ENCODE measurements around the gene PUS1.

PUS1 gene

DNA sequence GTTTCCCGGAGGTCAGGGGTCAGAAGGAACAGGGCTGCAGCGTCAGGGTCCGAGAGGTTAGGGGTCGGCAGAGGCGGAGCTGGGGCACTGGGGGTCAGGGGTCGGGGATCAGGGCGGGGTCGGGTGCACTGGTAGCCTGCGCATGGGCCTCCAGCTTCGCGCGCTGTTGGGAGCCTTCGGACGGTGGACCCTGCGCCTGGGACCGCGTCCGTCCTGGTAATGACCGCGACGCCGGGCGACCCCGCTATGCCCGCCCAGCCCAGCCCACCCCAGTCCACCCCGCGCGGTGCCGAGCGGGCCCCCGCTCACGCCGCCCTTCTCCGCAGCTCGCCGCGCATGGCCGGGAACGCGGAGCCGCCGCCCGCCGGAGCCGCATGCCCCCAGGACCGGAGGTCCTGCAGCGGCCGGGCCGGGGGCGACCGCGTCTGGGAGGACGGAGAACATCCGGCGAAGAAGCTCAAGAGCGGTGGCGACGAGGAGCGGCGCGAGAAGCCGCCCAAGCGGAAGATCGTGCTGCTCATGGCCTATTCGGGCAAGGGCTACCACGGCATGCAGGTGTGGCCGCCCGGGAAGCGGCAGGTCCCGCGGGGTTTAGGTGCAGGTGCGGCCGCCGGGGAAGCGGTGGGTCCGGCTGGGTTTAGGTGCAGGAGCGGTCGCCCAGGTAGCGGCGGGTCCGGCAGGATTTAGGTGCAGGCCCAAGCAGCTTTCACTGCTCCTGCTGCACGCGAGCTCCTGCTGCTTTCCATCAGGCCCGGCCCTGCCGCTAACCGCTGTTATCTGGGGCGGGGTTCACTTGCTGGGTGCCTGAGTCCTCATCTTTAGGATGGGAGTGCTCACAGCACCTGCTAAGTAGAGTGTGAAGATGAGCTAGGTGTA is 743 bp downstream of the PUS1 start:
- DNase-seq (ENCODE audit: low read depth): peak; percentile 72
- peak overlapping the region; percentile 76 for H3K4me3 ChIP-seq (ENCODE audit: low read depth, low read length)
- no peak for TF ChIP-seq MYC (IDR thresholded peaks at IDR 0.05; ENCODE audit: low read depth, low read length)
- no peak for TF ChIP-seq CTCF (IDR thresholded peaks at IDR 0.05; ENCODE audit: low read depth, low read length)
- TF ChIP-seq MAX (IDR thresholded peaks at IDR 0.05; ENCODE audit: low read depth, low read length): no peak
- TF ChIP-seq POLR2A (IDR thresholded peaks at IDR 0.05; ENCODE audit: extremely low read depth, insufficient read length): no peak

- peak overlapping the region; percentile 76 for H3K4me3 ChIP-seq (ENCODE audit: low read depth, low read length)
- no peak for DNase-seq (ENCODE audit: low read depth)
- TF ChIP-seq POLR2A (IDR thresholded peaks at IDR 0.05; ENCODE audit: extremely low read depth, insufficient read length) (no peak), MYC (IDR thresholded peaks at IDR 0.05; ENCODE audit: low read depth, low read length) (no peak), CTCF (IDR thresholded peaks at IDR 0.05; ENCODE audit: low read depth, low read length) (no peak), MAX (IDR thresholded peaks at IDR 0.05; ENCODE audit: low read depth, low read length) (no peak)
These were observed 1.4 kb downstream of the PUS1 start for GRCh38 chr12:131930510-131930909.

GRCh38 chr12:131933387-131933786 is 4.3 kb downstream of the PUS1 start:
- no peak for DNase-seq (ENCODE audit: low read depth)
- TF ChIP-seq POLR2A (IDR thresholded peaks at IDR 0.05; ENCODE audit: extremely low read depth, insufficient read length) (no peak), MYC (IDR thresholded peaks at IDR 0.05; ENCODE audit: low read depth, low read length) (no peak), MAX (IDR thresholded peaks at IDR 0.05; ENCODE audit: low read depth, low read length) (no peak), CTCF (IDR thresholded peaks at IDR 0.05; ENCODE audit: low read depth, low read length) (no peak)
- no peak overlapping the region for H3K4me3 ChIP-seq (ENCODE audit: low read depth, low read length)

DNA sequence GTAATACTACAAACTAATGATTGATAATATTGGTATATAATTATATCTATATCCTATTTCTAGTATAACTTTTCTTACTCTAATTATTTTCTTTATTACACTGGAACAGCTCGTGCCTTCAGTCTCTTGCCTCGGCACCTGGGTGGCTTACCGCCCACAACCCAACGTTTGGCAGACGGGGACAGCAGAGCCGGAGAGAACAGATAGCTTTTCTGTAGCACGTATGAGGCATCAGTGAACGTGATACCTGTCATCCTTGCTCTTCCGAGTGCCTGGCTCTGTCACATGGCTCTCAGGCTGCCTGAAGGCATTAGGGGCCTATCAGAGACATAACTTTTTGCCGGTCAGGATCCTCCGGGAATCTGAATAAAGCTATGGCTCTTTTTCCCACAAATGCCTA is 5.5 kb downstream of the PUS1 start:
- TF ChIP-seq MAX (IDR thresholded peaks at IDR 0.05; ENCODE audit: low read depth, low read length) (no peak), POLR2A (IDR thresholded peaks at IDR 0.05; ENCODE audit: extremely low read depth, insufficient read length) (no peak), MYC (IDR thresholded peaks at IDR 0.05; ENCODE audit: low read depth, low read length) (no peak)
- no peak for DNase-seq (ENCODE audit: low read depth)
- no peak overlapping the region for H3K4me3 ChIP-seq (ENCODE audit: low read depth, low read length)

DNA sequence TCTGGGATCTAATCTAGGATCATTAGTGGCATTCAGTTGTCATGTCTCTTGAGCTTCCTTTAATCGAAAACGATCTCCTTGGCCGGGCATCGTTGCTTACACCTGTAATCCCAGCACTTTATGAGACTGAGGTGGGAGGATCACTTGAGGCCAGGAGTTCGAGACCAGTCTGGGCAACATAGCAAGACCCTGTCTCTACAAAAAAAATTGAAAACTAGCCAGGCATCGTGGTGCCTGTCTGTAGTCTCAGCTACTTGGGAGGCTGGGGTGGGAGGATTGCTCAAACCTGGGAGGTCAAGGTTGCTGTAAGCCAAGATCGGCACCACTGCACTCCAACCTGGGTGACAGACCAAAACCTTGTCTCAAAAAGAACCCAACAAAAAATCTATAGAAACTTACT is 9.0 kb downstream of the PUS1 start:
- no peak overlapping the region for H3K4me3 ChIP-seq (ENCODE audit: low read depth, low read length)
- TF ChIP-seq MAX (IDR thresholded peaks at IDR 0.05; ENCODE audit: low read depth, low read length): no peak
- no peak for TF ChIP-seq MYC (IDR thresholded peaks at IDR 0.05; ENCODE audit: low read depth, low read length)
- TF ChIP-seq POLR2A (IDR thresholded peaks at IDR 0.05; ENCODE audit: extremely low read depth, insufficient read length): no peak
- TF ChIP-seq CTCF (IDR thresholded peaks at IDR 0.05; ENCODE audit: low read depth, low read length): no peak
- DNase-seq (ENCODE audit: low read depth): no peak

- TF ChIP-seq CTCF (IDR thresholded peaks at IDR 0.05; ENCODE audit: low read depth, low read length) (no peak), POLR2A (IDR thresholded peaks at IDR 0.05; ENCODE audit: extremely low read depth, insufficient read length) (no peak), MYC (IDR thresholded peaks at IDR 0.05; ENCODE audit: low read depth, low read length) (no peak), MAX (IDR thresholded peaks at IDR 0.05; ENCODE audit: low read depth, low read length) (no peak)
- no peak overlapping the region for H3K4me3 ChIP-seq (ENCODE audit: low read depth, low read length)
- DNase-seq (ENCODE audit: low read depth): no peak
These were observed 9.9 kb downstream of the PUS1 start for GRCh38 chr12:131939007-131939406.

All from NB4 (cell line).